GM06990 (cell line): ENCODE data around the gene VPS11.

ENCODE experiments used
- DNase-seq: peaks from one replicate; pipeline ENCODE4 v3.0.0-alpha.2; 2011; ENCODE audit not compliant: insufficient read length; ENCODE audit errors: extremely low read depth
- H3K27me3 ChIP-seq: replicated peaks from 2 replicates; pipeline ENCODE4 v1.6.0; 2011; ENCODE audit warnings: low read length; ENCODE audit not compliant: control insufficient read depth, insufficient read depth
- H3K36me3 ChIP-seq: 2 replicates; pipeline ENCODE4 v1.5.1; 2011; ENCODE audit warnings: low read length; ENCODE audit not compliant: control insufficient read depth, insufficient read depth
- H3K4me3 ChIP-seq: replicated peaks from 2 replicates; pipeline ENCODE4 v1.5.1; 2011; ENCODE audit warnings: low read depth, mild to moderate bottlenecking, control low read depth, low read length
- TF ChIP-seq, protein P1 (sequence below): IDR thresholded peaks from 2 replicates; pipeline ENCODE4 v1.5.1; 2011; ENCODE audit warnings: low read length, control low read depth, mild to moderate bottlenecking, inconsistent platforms; ENCODE audit not compliant: insufficient read depth, poor library complexity, severe bottlenecking

The VPS11 gene

DNA sequence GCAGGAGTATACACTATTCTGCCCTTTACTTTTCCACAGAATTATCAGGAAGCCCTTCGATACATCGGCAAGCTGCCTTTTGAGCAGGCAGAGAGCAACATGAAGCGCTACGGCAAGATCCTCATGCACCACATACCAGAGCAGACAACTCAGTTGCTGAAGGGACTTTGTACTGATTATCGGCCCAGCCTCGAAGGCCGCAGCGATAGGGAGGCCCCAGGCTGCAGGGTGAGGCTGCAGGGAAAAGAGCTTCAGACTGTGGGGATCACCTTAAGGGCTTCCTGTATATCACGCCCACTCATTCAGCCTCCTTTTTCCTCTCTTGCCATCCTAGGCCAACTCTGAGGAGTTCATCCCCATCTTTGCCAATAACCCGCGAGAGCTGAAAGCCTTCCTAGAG lies 10.2 kb downstream of the VPS11 start:
- Histone ChIP-seq H3K4me3 (no peak overlapping the region), H3K36me3 (peaks cover 40% of the 10 kb centered on the region), H3K27me3 (no peaks in the 10 kb centered on the region)
- TF ChIP-seq, protein P1, sequence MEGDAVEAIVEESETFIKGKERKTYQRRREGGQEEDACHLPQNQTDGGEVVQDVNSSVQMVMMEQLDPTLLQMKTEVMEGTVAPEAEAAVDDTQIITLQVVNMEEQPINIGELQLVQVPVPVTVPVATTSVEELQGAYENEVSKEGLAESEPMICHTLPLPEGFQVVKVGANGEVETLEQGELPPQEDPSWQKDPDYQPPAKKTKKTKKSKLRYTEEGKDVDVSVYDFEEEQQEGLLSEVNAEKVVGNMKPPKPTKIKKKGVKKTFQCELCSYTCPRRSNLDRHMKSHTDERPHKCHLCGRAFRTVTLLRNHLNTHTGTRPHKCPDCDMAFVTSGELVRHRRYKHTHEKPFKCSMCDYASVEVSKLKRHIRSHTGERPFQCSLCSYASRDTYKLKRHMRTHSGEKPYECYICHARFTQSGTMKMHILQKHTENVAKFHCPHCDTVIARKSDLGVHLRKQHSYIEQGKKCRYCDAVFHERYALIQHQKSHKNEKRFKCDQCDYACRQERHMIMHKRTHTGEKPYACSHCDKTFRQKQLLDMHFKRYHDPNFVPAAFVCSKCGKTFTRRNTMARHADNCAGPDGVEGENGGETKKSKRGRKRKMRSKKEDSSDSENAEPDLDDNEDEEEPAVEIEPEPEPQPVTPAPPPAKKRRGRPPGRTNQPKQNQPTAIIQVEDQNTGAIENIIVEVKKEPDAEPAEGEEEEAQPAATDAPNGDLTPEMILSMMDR: no peak
- no peak for DNase-seq

DNA sequence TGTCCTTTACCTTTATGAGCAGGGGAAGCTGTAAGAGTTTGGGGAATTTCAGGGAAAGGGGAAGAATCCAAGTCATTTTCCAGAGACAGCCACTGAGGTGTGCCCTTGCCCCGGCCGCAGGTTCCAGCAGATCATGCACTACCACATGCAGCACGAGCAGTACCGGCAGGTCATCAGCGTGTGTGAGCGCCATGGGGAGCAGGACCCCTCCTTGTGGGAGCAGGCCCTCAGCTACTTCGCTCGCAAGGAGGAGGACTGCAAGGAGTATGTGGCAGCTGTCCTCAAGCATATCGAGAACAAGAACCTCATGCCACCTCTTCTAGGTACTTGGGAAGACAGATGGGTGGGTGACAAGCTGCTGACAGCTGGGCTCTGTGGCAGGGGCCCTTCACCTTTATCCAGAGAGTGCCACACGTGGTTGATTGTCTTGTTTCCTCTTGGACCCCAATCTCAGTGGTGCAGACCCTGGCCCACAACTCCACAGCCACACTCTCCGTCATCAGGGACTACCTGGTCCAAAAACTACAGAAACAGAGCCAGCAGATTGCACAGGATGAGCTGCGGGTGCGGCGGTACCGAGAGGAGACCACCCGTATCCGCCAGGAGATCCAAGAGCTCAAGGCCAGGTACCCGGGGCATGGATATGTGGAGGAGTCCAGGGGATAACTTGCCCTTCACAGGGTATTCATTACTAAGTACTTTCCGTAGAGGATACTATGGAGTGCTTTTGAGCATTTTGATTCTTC lies 11.2 kb downstream of the VPS11 start:
- Histone ChIP-seq H3K4me3 (no peak overlapping the region), H3K36me3 (peaks cover 30% of the 10 kb centered on the region), H3K27me3 (no peaks in the 10 kb centered on the region)
- TF ChIP-seq, protein P1: no peak
- DNase-seq: no peak

DNA sequence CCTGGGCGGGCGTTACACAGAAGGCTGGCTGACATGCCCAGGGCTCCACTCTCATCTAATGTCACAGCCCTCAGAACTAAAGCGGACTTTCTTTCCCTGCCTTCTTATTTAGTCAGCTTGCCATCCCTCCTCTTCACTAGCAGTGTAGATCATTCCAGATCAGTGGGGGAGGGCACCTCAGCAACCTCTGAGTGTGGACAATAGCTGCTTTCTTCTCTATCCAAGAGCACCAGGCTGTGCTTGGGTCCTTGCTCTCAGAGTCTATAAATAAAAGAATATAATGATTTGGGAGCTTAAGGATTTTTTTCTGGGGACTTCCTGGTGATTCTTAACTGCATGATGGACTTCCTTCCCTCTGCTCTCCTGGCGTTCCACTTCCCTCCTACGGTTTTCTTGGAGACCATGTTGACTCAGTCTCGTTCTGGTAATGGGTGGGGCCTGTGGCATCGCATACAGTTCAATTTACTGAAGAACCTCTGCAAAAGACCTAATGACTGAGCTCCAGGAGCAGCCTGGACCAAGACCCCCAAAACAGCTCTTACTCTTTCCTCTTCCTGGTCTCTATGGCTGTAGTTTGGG lies 14.2 kb downstream of the VPS11 start:
- Histone ChIP-seq H3K27me3 (no peaks in the 10 kb centered on the region), H3K36me3 (peaks cover 30% of the 10 kb centered on the region), H3K4me3 (no peak overlapping the region)
- no peak for DNase-seq
- TF ChIP-seq, protein P1: no peak

DNA sequence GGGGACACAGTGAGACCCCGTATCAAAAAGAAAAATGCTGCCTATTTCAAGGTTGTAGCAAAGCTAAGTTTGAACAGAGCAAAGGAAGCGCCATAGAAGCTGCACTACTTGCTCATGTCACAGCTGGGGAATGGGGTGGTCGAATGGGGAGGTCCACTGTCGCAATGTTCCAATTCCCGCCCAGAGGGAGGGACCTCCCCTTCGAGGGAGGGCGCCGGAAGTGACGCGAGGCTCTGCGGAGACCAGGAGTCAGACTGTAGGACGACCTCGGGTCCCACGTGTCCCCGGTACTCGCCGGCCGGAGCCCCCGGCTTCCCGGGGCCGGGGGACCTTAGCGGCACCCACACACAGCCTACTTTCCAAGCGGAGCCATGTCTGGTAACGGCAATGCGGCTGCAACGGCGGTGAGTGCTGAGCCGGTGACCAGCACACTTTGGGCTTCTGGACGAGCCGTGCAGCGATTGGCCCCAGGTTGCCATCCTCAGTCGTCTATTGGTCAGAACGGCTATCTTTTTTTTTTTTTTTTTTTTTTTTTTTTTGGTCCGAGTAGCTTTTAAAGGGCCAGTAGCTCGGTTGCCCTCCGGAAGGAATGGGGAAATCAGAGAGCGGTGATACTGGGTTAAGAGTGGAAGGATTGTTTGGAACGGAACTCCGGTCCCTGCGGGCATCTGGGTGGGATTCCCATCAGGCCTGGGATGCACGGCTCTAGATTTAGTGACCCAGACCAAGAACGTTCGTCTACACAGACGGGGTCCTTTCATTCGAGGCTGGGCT lies 17.2 kb downstream of the VPS11 start, which contains the start of gene HMBS:
TSS of gene HMBS (plus strand) at position 219 of the 774 bp plus-strand sequence. CDS start at position 372, 153 bp downstream.
- TF ChIP-seq, protein P1: no peak
- H3K4me3 ChIP-seq: peak within 1 kb of the TSS; percentile 91
- no peaks in the 10 kb centered on the region for H3K27me3 ChIP-seq
- peak; percentile 96 for DNase-seq
- H3K36me3 ChIP-seq: peaks cover 18% of the 10 kb centered on the region

DNA sequence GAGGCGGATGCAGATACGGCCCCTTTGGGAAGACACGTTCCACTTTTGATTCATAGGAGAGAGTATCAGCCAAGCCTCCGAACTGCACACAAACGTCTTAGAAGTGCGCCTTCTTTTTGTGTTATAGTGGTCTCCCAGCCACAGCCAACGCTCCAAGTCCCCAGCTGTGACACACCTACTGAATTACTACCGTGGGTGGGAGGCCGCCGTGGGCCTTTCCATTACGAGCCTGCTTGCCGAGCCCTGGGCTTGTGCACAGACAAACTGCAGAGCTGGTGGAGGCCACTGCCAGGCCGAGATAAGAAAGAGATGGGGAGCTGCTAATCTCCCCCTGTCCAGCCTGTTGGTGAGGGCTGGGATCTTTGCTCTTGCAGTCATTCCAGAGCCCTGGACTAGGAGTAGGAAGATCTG lies 17.8 kb downstream of the VPS11 start:
- H3K36me3 ChIP-seq: peaks cover 18% of the 10 kb centered on the region
- DNase-seq: no peak
- H3K27me3 ChIP-seq: no peaks in the 10 kb centered on the region
- TF ChIP-seq, protein P1: no peak
- peak overlapping the region; percentile 91 for H3K4me3 ChIP-seq
